ENCODE data around the gene LYZL4.

DNA sequence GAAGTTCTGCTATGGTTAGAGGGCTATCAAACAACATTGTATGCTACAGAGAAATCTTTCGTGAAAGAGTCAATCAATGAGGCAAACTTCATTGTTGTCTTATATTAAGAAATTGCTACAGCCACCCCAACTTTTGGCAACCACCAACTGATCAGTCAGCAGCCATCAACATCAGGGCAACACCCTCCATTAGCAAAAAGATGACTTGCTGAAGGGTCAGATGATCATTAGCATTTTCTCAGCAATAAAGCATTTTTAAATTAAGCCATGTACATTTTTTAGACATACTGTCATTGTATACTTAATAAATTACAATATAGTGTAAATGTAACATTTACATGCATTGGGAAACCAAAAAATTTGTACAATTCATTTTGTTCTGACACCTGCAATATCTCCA, 53.1 kb downstream of the LYZL4 start:
- TF ChIP-seq POLR2A (IDR thresholded peaks at IDR 0.05; ENCODE audit: low read depth, low read length) (no peak), SUZ12 (IDR thresholded peaks at IDR 0.05; ENCODE audit: unreplicated experiment) (no peak), FOXM1 (IDR thresholded peaks at IDR 0.05; ENCODE audit: low read depth, low read length) (no peak), MTA3 (IDR thresholded peaks at IDR 0.05; ENCODE audit: borderline replicate concordance, low read length) (no peak), TBL1XR1 (IDR thresholded peaks at IDR 0.05; ENCODE audit: low read depth, low read length) (no peak), NR2C2 (IDR thresholded peaks at IDR 0.05; ENCODE audit: borderline replicate concordance, control insufficient read depth, insufficient read length, low read depth) (no peak), RELA (IDR thresholded peaks at IDR 0.05; ENCODE audit: borderline replicate concordance, partially characterized antibody) (no peak), SIN3A (IDR thresholded peaks at IDR 0.05; ENCODE audit: low read depth, low read length) (no peak), NBN (IDR thresholded peaks at IDR 0.05) (no peak), CHD2 (IDR thresholded peaks at IDR 0.05; ENCODE audit: borderline replicate concordance, low read depth, low read length) (no peak)
- TF ChIP-seq, protein P1, sequence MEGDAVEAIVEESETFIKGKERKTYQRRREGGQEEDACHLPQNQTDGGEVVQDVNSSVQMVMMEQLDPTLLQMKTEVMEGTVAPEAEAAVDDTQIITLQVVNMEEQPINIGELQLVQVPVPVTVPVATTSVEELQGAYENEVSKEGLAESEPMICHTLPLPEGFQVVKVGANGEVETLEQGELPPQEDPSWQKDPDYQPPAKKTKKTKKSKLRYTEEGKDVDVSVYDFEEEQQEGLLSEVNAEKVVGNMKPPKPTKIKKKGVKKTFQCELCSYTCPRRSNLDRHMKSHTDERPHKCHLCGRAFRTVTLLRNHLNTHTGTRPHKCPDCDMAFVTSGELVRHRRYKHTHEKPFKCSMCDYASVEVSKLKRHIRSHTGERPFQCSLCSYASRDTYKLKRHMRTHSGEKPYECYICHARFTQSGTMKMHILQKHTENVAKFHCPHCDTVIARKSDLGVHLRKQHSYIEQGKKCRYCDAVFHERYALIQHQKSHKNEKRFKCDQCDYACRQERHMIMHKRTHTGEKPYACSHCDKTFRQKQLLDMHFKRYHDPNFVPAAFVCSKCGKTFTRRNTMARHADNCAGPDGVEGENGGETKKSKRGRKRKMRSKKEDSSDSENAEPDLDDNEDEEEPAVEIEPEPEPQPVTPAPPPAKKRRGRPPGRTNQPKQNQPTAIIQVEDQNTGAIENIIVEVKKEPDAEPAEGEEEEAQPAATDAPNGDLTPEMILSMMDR (IDR thresholded peaks at IDR 0.05 in 2 of 3, conservative IDR thresholded peaks at IDR 0.05 in 1 of 3; ENCODE audit: control insufficient read depth in 2 of 3, extremely low read depth in 1 of 3, insufficient read depth in 1 of 3, low read depth in 3 of 3, low read length in 3 of 3), result no peak
- TF ChIP-seq, protein P2, sequence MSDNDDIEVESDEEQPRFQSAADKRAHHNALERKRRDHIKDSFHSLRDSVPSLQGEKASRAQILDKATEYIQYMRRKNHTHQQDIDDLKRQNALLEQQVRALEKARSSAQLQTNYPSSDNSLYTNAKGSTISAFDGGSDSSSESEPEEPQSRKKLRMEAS (IDR thresholded peaks at IDR 0.05; ENCODE audit: low read depth, low read length), result no peak

Measured in GM12878 (cell line).